ENCODE results near the gene MRPL55. TPM values are rescaled to one million over a fixed set of nuclear protein-coding genes. Genes with fewer than 3 reads are reported as not detected.
A peak's percentile ranks its signal among the peaks of the same experiment; 100 is the strongest.

The MRPL55 gene
- polyA plus RNA-seq, 1 donor from 2014 or later, result 168 TPM

DNA sequence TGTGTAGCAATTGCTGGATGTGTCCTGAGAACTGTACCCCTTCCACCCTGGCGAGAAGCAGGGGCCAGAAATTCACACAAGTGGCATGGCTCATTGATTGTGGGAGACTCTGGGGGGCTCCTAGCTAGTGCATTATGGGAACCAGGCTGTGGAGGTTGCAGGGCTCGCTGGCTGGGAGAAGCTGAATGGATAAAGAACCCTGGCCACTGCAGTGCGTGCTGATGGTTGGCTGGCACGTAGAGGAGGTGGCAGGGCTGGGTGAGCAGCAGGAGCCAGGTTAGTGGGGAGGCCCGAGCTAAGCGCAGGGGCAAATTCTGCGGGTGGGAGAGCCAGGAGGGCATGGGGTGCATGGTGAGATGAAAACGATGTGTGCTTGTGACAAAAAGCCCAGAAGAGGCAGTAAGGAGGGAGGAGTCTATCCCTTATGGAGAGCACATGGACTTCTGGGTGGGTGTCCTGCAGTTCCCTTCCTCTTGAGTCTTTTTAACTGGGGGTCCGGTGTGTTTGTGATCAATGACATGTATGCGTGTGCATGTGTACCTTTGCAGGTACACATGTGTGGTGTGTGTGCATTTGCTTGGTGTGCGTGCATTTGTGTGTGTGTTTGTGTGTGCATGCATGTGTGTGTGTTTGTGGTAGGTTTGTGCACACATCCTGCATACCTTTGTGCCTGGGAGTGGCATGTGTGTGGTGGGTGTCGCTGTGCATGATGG is 34.5 kb upstream of the MRPL55 start:
- Histone ChIP-seq H3K79me2 (replicated peaks; ENCODE audit: insufficient read depth, low read length) (peaks cover 26% of the 10 kb centered on the region), H3K36me3 (ENCODE audit: insufficient read depth, low read length) (no peaks in the 10 kb centered on the region), H3F3A (ENCODE audit: insufficient read depth, low read length, poor library complexity, severe bottlenecking) (no peaks in the 10 kb centered on the region), H3K9me3 (ENCODE audit: low read length) (no peaks in the 10 kb centered on the region), H2AFZ (ENCODE audit: low read depth, low read length) (no peak overlapping the region), H3K27ac (ENCODE audit: low read length) (no peak overlapping the region), H3K4me3 (ENCODE audit: low read length) (peak overlapping the region; percentile 69), H3K4me2 (ENCODE audit: low read length) (no peak overlapping the region), H3K27me3 (ENCODE audit: insufficient read depth, low read depth, low read length) (no peaks in the 10 kb centered on the region), H3K9ac (ENCODE audit: low read length) (no peak overlapping the region), H3K9me2 (ENCODE audit: insufficient read depth, low read length) (no peaks in the 10 kb centered on the region), H4K20me1 (ENCODE audit: insufficient read depth) (peaks cover 16% of the 10 kb centered on the region)
- no peak for TF ChIP-seq EP300 (conservative IDR thresholded peaks at IDR 0.05; ENCODE audit: poor library complexity, severe bottlenecking)
- no peak for TF ChIP-seq EZH2 (IDR thresholded peaks at IDR 0.05; ENCODE audit: borderline replicate concordance, insufficient read depth, low read length, poor library complexity, severe bottlenecking)
- TF ChIP-seq REST (IDR thresholded peaks at IDR 0.05; ENCODE audit: borderline replicate concordance), result no peak
- TF ChIP-seq SMC3 (conservative IDR thresholded peaks at IDR 0.05; ENCODE audit: poor library complexity), result no peak
- TF ChIP-seq, protein P1, sequence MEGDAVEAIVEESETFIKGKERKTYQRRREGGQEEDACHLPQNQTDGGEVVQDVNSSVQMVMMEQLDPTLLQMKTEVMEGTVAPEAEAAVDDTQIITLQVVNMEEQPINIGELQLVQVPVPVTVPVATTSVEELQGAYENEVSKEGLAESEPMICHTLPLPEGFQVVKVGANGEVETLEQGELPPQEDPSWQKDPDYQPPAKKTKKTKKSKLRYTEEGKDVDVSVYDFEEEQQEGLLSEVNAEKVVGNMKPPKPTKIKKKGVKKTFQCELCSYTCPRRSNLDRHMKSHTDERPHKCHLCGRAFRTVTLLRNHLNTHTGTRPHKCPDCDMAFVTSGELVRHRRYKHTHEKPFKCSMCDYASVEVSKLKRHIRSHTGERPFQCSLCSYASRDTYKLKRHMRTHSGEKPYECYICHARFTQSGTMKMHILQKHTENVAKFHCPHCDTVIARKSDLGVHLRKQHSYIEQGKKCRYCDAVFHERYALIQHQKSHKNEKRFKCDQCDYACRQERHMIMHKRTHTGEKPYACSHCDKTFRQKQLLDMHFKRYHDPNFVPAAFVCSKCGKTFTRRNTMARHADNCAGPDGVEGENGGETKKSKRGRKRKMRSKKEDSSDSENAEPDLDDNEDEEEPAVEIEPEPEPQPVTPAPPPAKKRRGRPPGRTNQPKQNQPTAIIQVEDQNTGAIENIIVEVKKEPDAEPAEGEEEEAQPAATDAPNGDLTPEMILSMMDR (IDR thresholded peaks at IDR 0.05; ENCODE audit: poor library complexity, severe bottlenecking), result no peak
- TF ChIP-seq POLR2AphosphoS5 (IDR thresholded peaks at IDR 0.05), result no peak
- TF ChIP-seq MXI1 (conservative IDR thresholded peaks at IDR 0.05; ENCODE audit: poor library complexity, severe bottlenecking), result no peak

DNA sequence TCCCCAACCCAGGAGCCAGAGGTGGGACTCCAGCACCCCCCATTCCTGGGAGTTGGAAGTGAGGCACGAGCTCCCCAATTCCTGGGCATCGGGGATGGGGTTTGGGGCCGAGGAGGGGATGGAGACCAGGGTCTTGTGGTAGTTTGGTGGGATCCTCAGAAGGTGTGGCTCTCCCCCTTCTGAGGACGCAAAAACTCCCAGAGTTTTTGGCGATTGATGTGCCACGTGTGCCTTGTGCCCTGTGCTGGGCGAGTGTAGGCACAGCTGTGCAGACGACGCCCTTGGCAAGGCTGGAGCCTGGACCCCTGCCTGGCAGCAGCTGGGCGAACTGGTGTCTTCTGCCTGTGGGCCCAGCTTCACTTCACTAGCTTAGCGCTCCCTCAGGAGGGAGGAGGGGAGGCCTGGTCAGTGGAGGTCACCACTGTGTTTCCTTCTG is 33.6 kb upstream of the MRPL55 start:
- peak overlapping the region; percentile 69 for H3K4me3 ChIP-seq (ENCODE audit: low read length)
- peaks cover 26% of the 10 kb centered on the region for H3K79me2 ChIP-seq (replicated peaks; ENCODE audit: insufficient read depth, low read length)
- H3K9ac ChIP-seq (ENCODE audit: low read length), result no peak overlapping the region
- H2AFZ ChIP-seq (ENCODE audit: low read depth, low read length), result no peak overlapping the region
- H3K36me3 ChIP-seq (ENCODE audit: insufficient read depth, low read length), result no peaks in the 10 kb centered on the region
- no peaks in the 10 kb centered on the region for H3K9me3 ChIP-seq (ENCODE audit: low read length)
- no peak overlapping the region for H3K4me2 ChIP-seq (ENCODE audit: low read length)
- H4K20me1 ChIP-seq (ENCODE audit: insufficient read depth), result peaks cover 16% of the 10 kb centered on the region
- peaks cover under 1% of the 10 kb centered on the region for H3K27me3 ChIP-seq (ENCODE audit: insufficient read depth, low read depth, low read length)
- no peaks in the 10 kb centered on the region for H3K9me2 ChIP-seq (ENCODE audit: insufficient read depth, low read length)
- no peak for TF ChIP-seq SMC3 (conservative IDR thresholded peaks at IDR 0.05; ENCODE audit: poor library complexity)
- TF ChIP-seq TAF1 (IDR thresholded peaks at IDR 0.05; ENCODE audit: low read depth), result no peak
- TF ChIP-seq RAD21 (conservative IDR thresholded peaks at IDR 0.05), result no peak
- TF ChIP-seq POLR2AphosphoS5 (IDR thresholded peaks at IDR 0.05), result no peak
- TF ChIP-seq MXI1 (conservative IDR thresholded peaks at IDR 0.05; ENCODE audit: poor library complexity, severe bottlenecking), result no peak
- no peak for TF ChIP-seq EP300 (conservative IDR thresholded peaks at IDR 0.05; ENCODE audit: poor library complexity, severe bottlenecking)
- H3K27ac ChIP-seq (ENCODE audit: low read length), result no peak overlapping the region
- H3F3A ChIP-seq (ENCODE audit: insufficient read depth, low read length, poor library complexity, severe bottlenecking), result no peaks in the 10 kb centered on the region
